HepG2 (cell line): ENCODE results near the gene FOXN3. TPM values are rescaled to one million over a fixed set of nuclear protein-coding genes. Genes with fewer than 3 reads are reported as not detected.

Experiments
- ATAC-seq: fragments of 200-7000 bp; cut with Tn5 transposase; 3 replicates; pipeline ENCODE4 v1.9.1; 2020; ENCODE audit warnings: mild to moderate bottlenecking, moderate library complexity
- BruUV-seq: library from RNA; stranded (reverse); fragments of 400-500 nt; replicated peaks from 2 replicates; lab custom pipeline; 2021; lab: Mats Ljungman, UMichigan
- CTCF ChIA-PET: fragments of 300-600 bp; formaldehyde crosslinking; extraction: SDS; loops from one replicate; lab custom pipeline; 2021; ENCODE audit warnings: low total read pairs, inconsistent platforms, low intra/inter-chr PET ratio; lab: Yijun Ruan, JAX
- POLR2A ChIA-PET: fragments of 350-600 bp; sonication (Branson Sonifier 250); formaldehyde crosslinking; loops from one replicate; lab custom pipeline; 2020; ENCODE audit warnings: antibody characterized with exemption, inconsistent platforms; lab: Yijun Ruan, JAX
- DNase-seq: peaks from one replicate; pipeline ENCODE4 v3.0.0-alpha.2; 2015; ENCODE audit warnings: low spot score
- FAIRE-seq: peaks from 3 replicates; lab custom pipeline; 2011; peaks lifted over from hg19 to GRCh38; lab: Jason Lieb, UNC
- H2AFZ ChIP-seq: one replicate; pipeline ENCODE4 v1.6.1; 2011; ENCODE audit warnings: low read length, inconsistent platforms
- H3K27ac ChIP-seq: fragments of 300-600 bp; 3 replicates; pipeline ENCODE4 v1.8.0; 2011; ENCODE audit warnings: mixed run types, mild to moderate bottlenecking, mixed read lengths, low read length, inconsistent platforms; ENCODE audit not compliant: insufficient read depth; ENCODE audit errors: extremely low read length
- H3K27me3 ChIP-seq, 2 experiments: fragments of 200-600 bp in 1 of 2; 2 replicates in 1 of 2; 3 replicates in 1 of 2; pipeline versions ENCODE4 v1.6.0 to v1.8.0; 2011; ENCODE audit warnings: low read length in 2 of 2, mild to moderate bottlenecking in 2 of 2, moderate library complexity in 2 of 2, inconsistent platforms in 1 of 2; ENCODE audit not compliant: insufficient read depth in 2 of 2, control insufficient read depth in 1 of 2
- H3K36me3 ChIP-seq, 2 experiments: fragments of 200-600 bp in 1 of 2; replicated peaks in 1 of 2; 2 replicates in 1 of 2; 3 replicates in 1 of 2; pipeline versions ENCODE4 v1.5.1 to v1.8.0; 2011; ENCODE audit warnings: low read length in 2 of 2, inconsistent platforms in 1 of 2; ENCODE audit not compliant: insufficient read depth in 2 of 2, control insufficient read depth in 1 of 2
- H3K4me1 ChIP-seq: 2 replicates; pipeline ENCODE4 v1.5.1; 2012; ENCODE audit warnings: low read length, inconsistent platforms; ENCODE audit not compliant: insufficient read depth
- H3K4me2 ChIP-seq: 2 replicates; pipeline ENCODE4 v1.6.0; 2011; ENCODE audit warnings: low read depth, low read length, inconsistent platforms
- H3K4me3 ChIP-seq, 3 experiments: fragments of 200-600 bp in 1 of 3; sonication (generic), shearing (Covaris generic) in 1 of 3; replicated peaks in 1 of 3; 2 replicates each; pipeline ENCODE4 v1.5.1; 2011 to 2016; ENCODE audit warnings: low read length in 3 of 3, inconsistent platforms in 2 of 3, low read depth in 2 of 3, mild to moderate bottlenecking in 2 of 3, control low read depth in 1 of 3, mixed read lengths in 1 of 3; ENCODE audit not compliant: insufficient read depth in 1 of 3
- H3K79me2 ChIP-seq: one replicate; pipeline ENCODE4 v1.6.1; 2011; ENCODE audit warnings: low read length, inconsistent platforms; ENCODE audit not compliant: insufficient read depth
- H3K9ac ChIP-seq: 2 replicates; pipeline ENCODE4 v1.6.0; 2011; ENCODE audit warnings: mild to moderate bottlenecking, low read depth, low read length, inconsistent platforms; ENCODE audit not compliant: insufficient read depth
- H3K9me3 ChIP-seq: 2 replicates; pipeline ENCODE4 v1.5.1; 2012; ENCODE audit warnings: mild to moderate bottlenecking, low read length
- H4K20me1 ChIP-seq: 2 replicates; pipeline ENCODE4 v1.6.0; 2011; ENCODE audit warnings: inconsistent platforms, mild to moderate bottlenecking, low read length, moderate library complexity; ENCODE audit not compliant: insufficient read depth
- AHR ChIP-seq: IDR thresholded peaks from 2 replicates; pipeline ENCODE4 v1.6.1; 2018; ENCODE audit warnings: missing genetic modification reagents, missing compliant biosample characterization
- BRCA1 ChIP-seq: sonication (generic); formaldehyde crosslinking; IDR thresholded peaks from 2 replicates; pipeline ENCODE4 v1.4.0; 2020; ENCODE audit warnings: missing genetic modification reagents
- CTCF ChIP-seq: sonication (generic); formaldehyde crosslinking; IDR thresholded peaks from 2 replicates; pipeline ENCODE4 v1.5.0; 2020; ENCODE audit warnings: mild to moderate bottlenecking, missing genetic modification reagents, moderate library complexity
- EHMT2 ChIP-seq: fragments of 200-600 bp; sonication (generic); IDR thresholded peaks from 2 replicates; pipeline ENCODE4 v1.7.0; 2017; ENCODE audit warnings: antibody characterized with exemption, low read depth, low read length, borderline replicate concordance
- HDAC1 ChIP-seq: sonication (generic); formaldehyde crosslinking; IDR thresholded peaks from 2 replicates; pipeline ENCODE4 v1.5.1; 2020; ENCODE audit warnings: mild to moderate bottlenecking, missing genetic modification reagents
- HES4 ChIP-seq: sonication (generic); formaldehyde crosslinking; IDR thresholded peaks from 2 replicates; pipeline ENCODE4 v1.9.0; 2021; ENCODE audit warnings: mild to moderate bottlenecking, missing genetic modification reagents, borderline replicate concordance
- HIVEP1 ChIP-seq: sonication (generic); formaldehyde crosslinking; IDR thresholded peaks from 2 replicates; pipeline ENCODE4 v1.4.0; 2020; ENCODE audit warnings: mild to moderate bottlenecking, missing genetic modification reagents
- IRF2 ChIP-seq: IDR thresholded peaks from 2 replicates; pipeline ENCODE4 v1.6.1; 2018; ENCODE audit warnings: missing genetic modification reagents, missing compliant biosample characterization
- KLF11 ChIP-seq: IDR thresholded peaks from 2 replicates; pipeline ENCODE4 v1.6.1; 2016; ENCODE audit warnings: missing compliant biosample characterization
- NR2F6 ChIP-seq, 2 experiments: IDR thresholded peaks; 2 replicates each; pipeline ENCODE4 v1.6.1; 2016; ENCODE audit warnings: antibody characterized with exemption in 1 of 2, mild to moderate bottlenecking in 1 of 2
- POLR2A ChIP-seq, 2 experiments: IDR thresholded peaks; 2 replicates each; pipeline ENCODE4 v1.6.1; 2011; ENCODE audit warnings: low read depth in 2 of 2, low read length in 2 of 2, mild to moderate bottlenecking in 1 of 2, moderate library complexity in 1 of 2; ENCODE audit not compliant: insufficient read depth in 1 of 2
- PPARG ChIP-seq: conservative IDR thresholded peaks from 2 replicates; pipeline ENCODE4 v1.6.1; 2016; ENCODE audit warnings: missing biosample characterization, missing genetic modification reagents
- ZBTB33 ChIP-seq: sonication (generic); formaldehyde crosslinking; IDR thresholded peaks from 2 replicates; pipeline ENCODE4 v1.4.0; 2020; ENCODE audit warnings: missing genetic modification reagents
- ZBTB38 ChIP-seq: sonication (generic); formaldehyde crosslinking; IDR thresholded peaks from 2 replicates; pipeline ENCODE4 v1.5.1; 2020; ENCODE audit warnings: mild to moderate bottlenecking, missing genetic modification reagents
- ZEB1 ChIP-seq: IDR thresholded peaks from 2 replicates; pipeline ENCODE4 v1.6.1; 2012; ENCODE audit warnings: mild to moderate bottlenecking, low read depth, inconsistent platforms; ENCODE audit not compliant: insufficient replicate concordance
- ZNF121 ChIP-seq: sonication (generic); formaldehyde crosslinking; IDR thresholded peaks from 2 replicates; pipeline ENCODE4 v1.5.0; 2020; ENCODE audit warnings: mild to moderate bottlenecking, missing genetic modification reagents
- ZNF333 ChIP-seq: sonication (generic); formaldehyde crosslinking; IDR thresholded peaks from 2 replicates; pipeline ENCODE4 v1.4.0; 2020; ENCODE audit warnings: mild to moderate bottlenecking, missing genetic modification reagents, borderline replicate concordance
- ZNF354B ChIP-seq: sonication (generic); formaldehyde crosslinking; IDR thresholded peaks from 2 replicates; pipeline ENCODE4 v1.8.0; 2022; ENCODE audit warnings: mild to moderate bottlenecking, missing genetic modification reagents
- ZNF446 ChIP-seq: sonication (generic); formaldehyde crosslinking; IDR thresholded peaks from 2 replicates; pipeline ENCODE4 v1.5.0; 2020; ENCODE audit warnings: mild to moderate bottlenecking, missing genetic modification reagents
- ZNF775 ChIP-seq: sonication (generic); formaldehyde crosslinking; IDR thresholded peaks from 2 replicates; pipeline ENCODE4 v1.4.0; 2020; ENCODE audit warnings: missing genetic modification reagents, mild to moderate bottlenecking, moderate library complexity, borderline replicate concordance
- ZNF891 ChIP-seq: sonication (generic); formaldehyde crosslinking; IDR thresholded peaks from 2 replicates; pipeline ENCODE4 v1.5.0; 2020; ENCODE audit warnings: mild to moderate bottlenecking, missing genetic modification reagents
- WGBS: methylation state at CpG from one replicate; pipeline ENCODE4 v1.1.6; 2017; ENCODE audit warnings: low lambda C conversion rate; 5-methylcytosine and 5-hydroxymethylcytosine counted together
- in situ Hi-C: cut with HindIII; loops from 2 replicates; pipeline ENCODE4 v1.10.0; 2017; ENCODE audit warnings: low pct_unique_long_range_greater_than_20kb; ENCODE audit not compliant: extremely low pct_ligation_motif_present
- intact Hi-C: fragments of 100-400 bp; cut with micrococcal nuclease; formaldehyde crosslinking; loops from one replicate; pipeline ENCODE4 v1.10.0; 2022; ENCODE audit not compliant: unreplicated experiment
- polyA plus RNA-seq, 8 experiments: library from polyadenylated mRNA; depleted of rRNA in 3 of 8; stranded (reverse) in 7 of 8; unstranded in 1 of 8; fragments of >200 nt; fragmentation: Illumina TruSeq in 4 of 8; extraction: Trizol in 4 of 8; gene quantifications; 2 replicates each; pipeline versions ENCODE4 v1.2.1 to v1.2.3, GENCODE V29; 2011 to 2016; ENCODE audit warnings: low read depth in 4 of 8, missing spikeins in 1 of 8, mixed read lengths in 1 of 8; ENCODE audit not compliant: insufficient read depth in 1 of 8
- total RNA-seq, 5 experiments: library from RNA; depleted of rRNA; stranded (reverse); fragments of >200 nt; fragmentation: Illumina TruSeq; extraction: Trizol; gene quantifications; 2 replicates each; pipeline ENCODE4 v1.2.3, GENCODE V29; 2016; ENCODE audit warnings: low read depth in 1 of 5
- TF ChIP-seq, protein P1 (sequence below): sonication (generic); formaldehyde crosslinking; IDR thresholded peaks from 2 replicates; pipeline ENCODE4 v1.5.0; 2020; ENCODE audit warnings: missing genetic modification reagents

The FOXN3 gene
- total and polyA plus RNA-seq, 2 of the 13 experiments (the other 11 are each of a cell fraction or from before 2014, with no cell fraction given) = 32.4 to 70.2 TPM

DNA sequence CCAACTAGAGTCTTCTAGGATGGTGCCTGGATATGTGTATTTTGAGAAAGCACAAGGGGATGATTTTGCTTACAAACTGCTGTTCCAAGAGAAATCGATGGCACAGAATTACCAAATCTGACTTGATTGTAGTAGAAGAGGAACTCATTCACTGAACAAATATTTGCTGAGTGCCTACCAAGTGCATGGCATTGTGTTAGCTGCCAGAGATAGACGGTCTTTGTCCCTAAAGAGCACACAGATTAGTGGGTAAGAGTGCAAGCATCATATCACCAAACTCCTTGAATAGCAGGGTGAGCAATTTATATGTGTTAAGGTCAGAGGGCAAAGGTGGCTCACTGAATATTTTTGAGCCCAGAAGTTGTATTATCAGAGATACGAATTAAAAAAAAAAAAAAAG is 3.5 kb upstream of the FOXN3 start (continued):
- no peak for TF ChIP-seq AHR (CRISPR knock-in tag)
- TF ChIP-seq CTCF (CRISPR knock-in tag) = no peak
- TF ChIP-seq HDAC1 (CRISPR knock-in tag) = no peak
- peak; percentile 50; the same call in 1 of the 2 replicates for TF ChIP-seq NR2F6 (IDR thresholded peaks at IDR 0.05)
- peak; percentile 36; the same call in 1 of the 2 replicates for TF ChIP-seq NR2F6 (CRISPR knock-in tag; IDR thresholded peaks at IDR 0.05)
- TF ChIP-seq ZEB1 = no peak
- TF ChIP-seq ZNF333 = no peak
- no peak for TF ChIP-seq HES4 (CRISPR knock-in tag)
- no peak for TF ChIP-seq ZNF121 (CRISPR knock-in tag)
- TF ChIP-seq ZNF446 = no peak
- TF ChIP-seq BRCA1 (CRISPR knock-in tag) = no peak
- no peak for TF ChIP-seq ZNF775 (CRISPR knock-in tag)
- peak; percentile 93 for TF ChIP-seq PPARG (CRISPR knock-in tag)
- no peak for TF ChIP-seq KLF11 (CRISPR knock-in tag)

DNA sequence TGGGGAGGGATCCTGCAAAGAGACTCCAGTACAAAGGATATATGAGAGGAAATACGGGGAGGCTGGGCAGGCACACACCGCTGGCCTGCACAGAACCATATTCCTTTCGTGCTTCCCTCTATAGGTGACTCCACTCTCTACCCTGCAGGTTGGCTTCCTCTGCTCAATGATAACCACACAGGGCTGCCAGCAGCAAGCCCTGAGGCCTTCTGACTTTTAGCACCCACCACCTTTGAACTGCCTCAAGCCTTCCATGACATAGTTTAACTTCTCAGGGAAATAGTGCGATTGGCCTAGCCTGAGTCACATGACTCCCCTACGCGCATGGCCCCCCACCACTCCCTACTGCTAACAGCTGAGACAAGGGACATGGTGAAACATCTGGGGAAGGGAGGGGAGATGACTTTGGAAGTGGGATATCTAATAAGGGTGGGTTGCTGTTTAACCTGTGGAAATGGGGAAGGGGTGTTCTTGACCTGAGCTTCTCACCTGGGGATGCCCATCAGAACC is 3.0 kb upstream of the FOXN3 start:
- H3K9me3 ChIP-seq = no peaks in the 10 kb centered on the region
- no peaks in the 10 kb centered on the region for H4K20me1 ChIP-seq
- no TSS peak for BruUV-seq
- DNase-seq = no peak
- ChIA-PET POLR2A (no interaction called here), CTCF (no interaction called here)
- H3K4me3 ChIP-seq = no peak overlapping the region
- peaks cover 15% of the 10 kb centered on the region for H3K79me2 ChIP-seq
- ATAC-seq = no peak
- H3K4me1 ChIP-seq = peaks cover 59% of the 10 kb centered on the region
- H3K27me3 ChIP-seq = no peaks in the 10 kb centered on the region
- no peak for FAIRE-seq
- intact Hi-C loops = loop anchor here (5.0 to 10.0 kb wide), 8 partner anchors 53 to 492 kb away; no protein-coding TSS in a partner anchor
- H3K9ac ChIP-seq = no peak overlapping the region
- WGBS = 96% methylated on average over 6 of the region's 6 CpGs
- H3K27ac ChIP-seq = no peak overlapping the region
- no peak overlapping the region for H2AFZ ChIP-seq
- no peaks in the 10 kb centered on the region; a peak in 1 of 5 replicates for H3K36me3 ChIP-seq
- H3K4me2 ChIP-seq = no peak overlapping the region
- in situ Hi-C loops = loop anchor here (5.0 to 25.0 kb wide), 2 partner anchors 378 to 492 kb away; no protein-coding TSS in a partner anchor
- TF ChIP-seq IRF2 (CRISPR knock-in tag) (no peak), EHMT2 (no peak), ZBTB33 (peak; percentile 24; the same call in 1 of the 2 replicates), POLR2A (IDR thresholded peaks at IDR 0.05; ENCODE audit: insufficient read depth in 1 of 2, low read depth in 2 of 2, low read length in 2 of 2) (0 out of 4 replicates have a peak, but pooled peaks of 1 of the 2 experiments have one; percentile 4), ZNF891 (0 out of 2 replicates have a peak, but pooled peaks have one; percentile 26), HIVEP1 (no peak), ZNF354B (CRISPR knock-in tag) (no peak), ZBTB38 (CRISPR knock-in tag) (peak; percentile 31; the same call in 1 of the 2 replicates)
- TF ChIP-seq, protein P1, sequence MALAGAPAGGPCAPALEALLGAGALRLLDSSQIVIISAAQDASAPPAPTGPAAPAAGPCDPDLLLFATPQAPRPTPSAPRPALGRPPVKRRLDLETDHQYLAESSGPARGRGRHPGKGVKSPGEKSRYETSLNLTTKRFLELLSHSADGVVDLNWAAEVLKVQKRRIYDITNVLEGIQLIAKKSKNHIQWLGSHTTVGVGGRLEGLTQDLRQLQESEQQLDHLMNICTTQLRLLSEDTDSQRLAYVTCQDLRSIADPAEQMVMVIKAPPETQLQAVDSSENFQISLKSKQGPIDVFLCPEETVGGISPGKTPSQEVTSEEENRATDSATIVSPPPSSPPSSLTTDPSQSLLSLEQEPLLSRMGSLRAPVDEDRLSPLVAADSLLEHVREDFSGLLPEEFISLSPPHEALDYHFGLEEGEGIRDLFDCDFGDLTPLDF = no peak
